Type B pancreatic cell (in vitro differentiated cells): Measurements from ENCODE around the gene ZNF335. TPM values are rescaled to one million over a fixed set of nuclear protein-coding genes. Genes with fewer than 3 reads are reported as not detected.
"Not testable (repeated sequence)": the region's sequence is repeated elsewhere in the genome, so short reads cannot be mapped to it uniquely, and the experiment has no call there.

ENCODE experiments used
- DNase-seq: peaks from one replicate; pipeline ENCODE4 v3.0.0; 2021; ENCODE audit warnings: mixed read lengths; ENCODE audit not compliant: unreplicated experiment; ENCODE audit errors: extremely low spot score
- H3K27ac Mint-ChIP-seq: 2 replicates; pipeline ENCODE4 v1.8.0; 2021; ENCODE audit warnings: mild to moderate bottlenecking, mixed read lengths
- H3K27me3 Mint-ChIP-seq: 2 replicates; pipeline ENCODE4 v1.8.0; 2021; ENCODE audit warnings: mixed read lengths
- H3K36me3 Mint-ChIP-seq: 2 replicates; pipeline ENCODE4 v1.8.0; 2021; ENCODE audit warnings: mixed read lengths
- H3K4me1 Mint-ChIP-seq: one replicate; pipeline ENCODE4 v1.8.0; 2021; ENCODE audit warnings: mixed read lengths; ENCODE audit not compliant: unreplicated experiment
- H3K4me3 Mint-ChIP-seq: 2 replicates; pipeline ENCODE4 v1.8.0; 2021; ENCODE audit warnings: mild to moderate bottlenecking, mixed read lengths
- H3K9me3 Mint-ChIP-seq: 2 replicates; pipeline ENCODE4 v1.8.0; 2021; ENCODE audit warnings: mixed read lengths
- total RNA-seq: library from RNA; stranded (reverse); gene quantifications from 2 replicates; pipeline ENCODE4 v1.2.1, GENCODE V29; 2021; ENCODE audit warnings: low replicate concordance
- TF ChIP-seq, protein P1 (sequence below): fragments of 200-600 bp; sonication (generic); conservative IDR thresholded peaks from 2 replicates; pipeline ENCODE4 v1.5.0; 2021; ENCODE audit warnings: antibody characterized with exemption, mild to moderate bottlenecking

ZNF335 gene
- total RNA-seq, 1 donor from 2014 or later, result 19.9 TPM

DNA sequence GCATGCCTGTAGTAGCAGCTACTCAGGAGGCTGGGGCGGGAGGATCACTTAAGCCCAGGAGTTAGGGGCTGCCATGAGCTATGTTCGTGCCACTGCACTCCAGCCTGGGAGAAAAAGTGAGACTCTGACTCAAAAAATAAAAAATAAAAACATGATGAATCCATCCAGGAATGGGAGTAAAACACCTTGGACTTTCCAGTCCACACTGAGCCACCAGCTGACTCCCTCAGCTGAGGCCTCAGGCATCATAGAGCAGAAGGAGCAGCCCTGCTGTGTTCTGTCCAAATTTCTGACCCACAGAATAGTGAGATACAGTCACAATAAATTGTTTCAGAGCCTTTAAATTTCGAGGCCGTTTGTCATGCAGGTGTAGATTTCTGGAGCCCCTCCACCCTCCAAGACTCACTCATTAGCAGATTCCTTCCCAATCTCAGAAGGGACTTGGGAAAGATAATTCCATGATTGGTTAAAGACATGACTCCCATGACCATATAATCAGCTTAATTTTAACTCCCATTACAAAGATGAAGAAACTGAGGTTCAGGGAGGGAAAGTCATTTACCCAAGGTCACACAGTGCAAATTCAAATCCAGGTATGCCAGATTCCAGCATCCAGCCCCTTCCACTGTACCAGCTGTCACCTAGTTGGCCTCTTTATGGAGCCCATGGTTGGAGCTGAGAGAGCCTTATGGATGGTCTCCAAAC lies 27.7 kb upstream of the ZNF335 start:
- no peak overlapping the region for H3K4me3 Mint-ChIP-seq
- TF ChIP-seq, protein P1, sequence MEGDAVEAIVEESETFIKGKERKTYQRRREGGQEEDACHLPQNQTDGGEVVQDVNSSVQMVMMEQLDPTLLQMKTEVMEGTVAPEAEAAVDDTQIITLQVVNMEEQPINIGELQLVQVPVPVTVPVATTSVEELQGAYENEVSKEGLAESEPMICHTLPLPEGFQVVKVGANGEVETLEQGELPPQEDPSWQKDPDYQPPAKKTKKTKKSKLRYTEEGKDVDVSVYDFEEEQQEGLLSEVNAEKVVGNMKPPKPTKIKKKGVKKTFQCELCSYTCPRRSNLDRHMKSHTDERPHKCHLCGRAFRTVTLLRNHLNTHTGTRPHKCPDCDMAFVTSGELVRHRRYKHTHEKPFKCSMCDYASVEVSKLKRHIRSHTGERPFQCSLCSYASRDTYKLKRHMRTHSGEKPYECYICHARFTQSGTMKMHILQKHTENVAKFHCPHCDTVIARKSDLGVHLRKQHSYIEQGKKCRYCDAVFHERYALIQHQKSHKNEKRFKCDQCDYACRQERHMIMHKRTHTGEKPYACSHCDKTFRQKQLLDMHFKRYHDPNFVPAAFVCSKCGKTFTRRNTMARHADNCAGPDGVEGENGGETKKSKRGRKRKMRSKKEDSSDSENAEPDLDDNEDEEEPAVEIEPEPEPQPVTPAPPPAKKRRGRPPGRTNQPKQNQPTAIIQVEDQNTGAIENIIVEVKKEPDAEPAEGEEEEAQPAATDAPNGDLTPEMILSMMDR, result no peak
- peaks cover 38% of the 10 kb centered on the region for H3K27me3 Mint-ChIP-seq
- H3K4me1 Mint-ChIP-seq, result peaks cover 12% of the 10 kb centered on the region
- no peaks in the 10 kb centered on the region for H3K9me3 Mint-ChIP-seq
- H3K27ac Mint-ChIP-seq, result no peak overlapping the region
- no peaks in the 10 kb centered on the region for H3K36me3 Mint-ChIP-seq
- DNase-seq, result no peak

- TF ChIP-seq, protein P1, result no peak
- H3K4me3 Mint-ChIP-seq, result no peak overlapping the region
- H3K4me1 Mint-ChIP-seq, result peaks cover 7% of the 10 kb centered on the region
- H3K27me3 Mint-ChIP-seq, result peaks cover 31% of the 10 kb centered on the region
- H3K27ac Mint-ChIP-seq, result no peak overlapping the region
- H3K36me3 Mint-ChIP-seq, result no peaks in the 10 kb centered on the region
- no peak for DNase-seq
- no peaks in the 10 kb centered on the region for H3K9me3 Mint-ChIP-seq
These were observed 26.8 kb upstream of the ZNF335 start for GRCh38 chr20:45998761-45999160.

DNA sequence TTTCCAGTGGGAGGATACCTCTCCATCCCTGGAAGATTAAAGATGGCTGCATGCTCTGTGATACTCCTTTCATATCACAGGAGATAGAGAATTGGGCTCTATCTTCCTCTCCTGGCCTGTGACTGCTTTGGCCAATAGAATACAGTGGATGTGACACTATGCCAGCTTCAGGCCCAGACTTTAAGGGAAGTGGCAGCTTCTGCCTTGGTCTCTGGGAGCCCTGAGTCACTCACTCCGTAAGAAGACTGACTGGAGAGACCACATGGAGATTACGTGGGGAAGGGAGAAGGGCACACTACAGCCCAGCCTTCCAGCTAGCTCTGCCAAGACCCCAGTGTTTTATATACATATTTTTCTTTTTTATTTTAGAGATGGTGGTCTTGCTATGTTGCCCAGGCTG lies 26.3 kb upstream of the ZNF335 start:
- no peak overlapping the region for H3K27ac Mint-ChIP-seq
- H3K9me3 Mint-ChIP-seq, result no peaks in the 10 kb centered on the region
- peaks cover 7% of the 10 kb centered on the region for H3K4me1 Mint-ChIP-seq
- H3K27me3 Mint-ChIP-seq, result peaks cover 27% of the 10 kb centered on the region
- TF ChIP-seq, protein P1, result no peak
- DNase-seq, result no peak
- no peaks in the 10 kb centered on the region for H3K36me3 Mint-ChIP-seq
- H3K4me3 Mint-ChIP-seq, result no peak overlapping the region

- TF ChIP-seq, protein P1, result no peak
- Mint-ChIP-seq H3K9me3 (no peaks in the 10 kb centered on the region), H3K27me3 (peaks cover 25% of the 10 kb centered on the region), H3K27ac (no peak overlapping the region), H3K36me3 (no peaks in the 10 kb centered on the region), H3K4me1 (peaks cover 7% of the 10 kb centered on the region), H3K4me3 (no peak overlapping the region)
- no peak for DNase-seq
These were observed 25.2 kb upstream of the ZNF335 start for GRCh38 chr20:45997187-45997586.

- H3K36me3 Mint-ChIP-seq, H3K9me3 Mint-ChIP-seq, H3K27ac Mint-ChIP-seq, DNase-seq, H3K4me1 Mint-ChIP-seq, H3K4me3 Mint-ChIP-seq: not testable (repeated sequence)
- H3K27me3 Mint-ChIP-seq, result peaks cover 23% of the 10 kb centered on the region
These were observed 23.6 kb upstream of the ZNF335 start for GRCh38 chr20:45995495-45996097.

DNA sequence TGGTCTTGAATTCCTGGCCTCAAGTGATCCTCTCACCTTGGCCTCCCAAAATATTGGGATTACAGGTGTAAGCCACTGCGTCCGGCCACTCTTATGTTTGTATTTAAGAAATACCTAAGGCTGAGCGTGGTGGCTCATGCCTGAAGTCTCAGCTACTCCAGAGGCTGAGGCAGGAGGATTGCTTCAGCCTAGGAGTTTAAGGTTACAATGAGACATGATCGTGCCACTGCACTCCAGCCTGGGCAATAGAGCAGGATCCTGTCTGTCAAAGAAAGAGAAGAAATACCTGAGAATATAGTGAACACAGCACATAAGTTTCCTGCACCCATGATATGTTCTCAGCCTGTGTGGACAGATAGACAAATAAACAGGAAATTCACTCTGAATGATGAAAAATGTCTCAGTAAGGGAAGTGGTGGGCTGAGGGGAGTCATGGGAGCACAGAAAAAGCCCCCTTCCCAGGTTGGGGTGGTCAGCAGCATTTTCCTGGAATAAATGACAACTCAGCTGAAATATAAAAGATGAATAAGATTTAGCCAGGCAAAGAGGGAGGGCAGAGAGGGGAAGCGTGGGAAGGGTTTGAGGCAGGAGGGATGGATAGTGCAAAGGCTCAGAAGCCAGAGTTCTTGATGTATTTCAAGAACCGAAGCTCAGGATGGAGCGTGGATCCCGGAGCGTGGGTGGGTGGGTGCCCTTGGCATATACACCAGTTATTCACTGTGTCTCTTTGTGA lies 22.9 kb upstream of the ZNF335 start:
- no peaks in the 10 kb centered on the region for H3K9me3 Mint-ChIP-seq
- peaks cover 7% of the 10 kb centered on the region for H3K4me1 Mint-ChIP-seq
- peaks cover 18% of the 10 kb centered on the region for H3K27me3 Mint-ChIP-seq
- no peak overlapping the region for H3K4me3 Mint-ChIP-seq
- DNase-seq, result no peak
- TF ChIP-seq, protein P1, result no peak
- no peaks in the 10 kb centered on the region for H3K36me3 Mint-ChIP-seq
- H3K27ac Mint-ChIP-seq, result no peak overlapping the region
